ENCODE results near the gene MAML3.

MAML3 gene

GRCh38 chr4:139834981-139835391 lies 319.0 kb downstream of the MAML3 start:
- H3K27me3 ChIP-seq (ENCODE audit: control insufficient read depth in 2 of 2, insufficient read depth in 2 of 2, low read length in 2 of 2), result no peaks in the 10 kb centered on the region
- no peaks in the 10 kb centered on the region for H3K36me3 ChIP-seq (ENCODE audit: control insufficient read depth in 2 of 2, insufficient read depth in 2 of 2, low read length in 2 of 2)
- H3K4me3 ChIP-seq (ENCODE audit: low read length in 2 of 2), result no peak overlapping the region
- H3K9ac ChIP-seq (ENCODE audit: low read depth in 1 of 2, low read length in 2 of 2), result no peak overlapping the region
- no peak overlapping the region for H3K27ac ChIP-seq (ENCODE audit: low read depth in 2 of 2, low read length in 2 of 2)
- H3K9me3 ChIP-seq (ENCODE audit: control insufficient read depth in 2 of 2, low read length in 2 of 2), result no peaks in the 10 kb centered on the region
- H3K4me1 ChIP-seq (ENCODE audit: control insufficient read depth in 2 of 2, insufficient read depth in 2 of 2, low read length in 2 of 2), result peaks cover 0 to 2% of the 10 kb centered on the region in 2 donors

- Histone ChIP-seq H3K4me1 (ENCODE audit: control insufficient read depth in 2 of 2, insufficient read depth in 2 of 2, low read length in 2 of 2) (peaks cover 0 to 2% of the 10 kb centered on the region in 2 donors), H3K9me3 (ENCODE audit: control insufficient read depth in 2 of 2, low read length in 2 of 2) (no peaks in the 10 kb centered on the region), H3K36me3 (ENCODE audit: control insufficient read depth in 2 of 2, insufficient read depth in 2 of 2, low read length in 2 of 2) (no peaks in the 10 kb centered on the region), H3K27ac (ENCODE audit: low read depth in 2 of 2, low read length in 2 of 2) (no peak overlapping the region), H3K27me3 (ENCODE audit: control insufficient read depth in 2 of 2, insufficient read depth in 2 of 2, low read length in 2 of 2) (no peaks in the 10 kb centered on the region), H3K9ac (ENCODE audit: low read depth in 1 of 2, low read length in 2 of 2) (no peak overlapping the region), H3K4me3 (ENCODE audit: low read length in 2 of 2) (no peak overlapping the region)
These were observed 319.7 kb downstream of the MAML3 start for GRCh38 chr4:139834226-139834662.

- Histone ChIP-seq H3K36me3 (ENCODE audit: control insufficient read depth in 2 of 2, insufficient read depth in 2 of 2, low read length in 2 of 2) (no peaks in the 10 kb centered on the region), H3K27ac (ENCODE audit: low read depth in 2 of 2, low read length in 2 of 2) (no peak overlapping the region), H3K27me3 (ENCODE audit: control insufficient read depth in 2 of 2, insufficient read depth in 2 of 2, low read length in 2 of 2) (no peaks in the 10 kb centered on the region), H3K4me3 (ENCODE audit: low read length in 2 of 2) (no peak overlapping the region), H3K9me3 (ENCODE audit: control insufficient read depth in 2 of 2, low read length in 2 of 2) (no peaks in the 10 kb centered on the region), H3K9ac (ENCODE audit: low read depth in 1 of 2, low read length in 2 of 2) (no peak overlapping the region), H3K4me1 (ENCODE audit: control insufficient read depth in 2 of 2, insufficient read depth in 2 of 2, low read length in 2 of 2) (peaks cover 0 to 2% of the 10 kb centered on the region in 2 donors)
These were observed 320.7 kb downstream of the MAML3 start for GRCh38 chr4:139833151-139833910.

- Histone ChIP-seq H3K4me3 (ENCODE audit: low read length in 2 of 2) (no peak overlapping the region), H3K27ac (ENCODE audit: low read depth in 2 of 2, low read length in 2 of 2) (no peak overlapping the region), H3K36me3 (ENCODE audit: control insufficient read depth in 2 of 2, insufficient read depth in 2 of 2, low read length in 2 of 2) (no peaks in the 10 kb centered on the region), H3K9me3 (ENCODE audit: control insufficient read depth in 2 of 2, low read length in 2 of 2) (no peaks in the 10 kb centered on the region), H3K4me1 (ENCODE audit: control insufficient read depth in 2 of 2, insufficient read depth in 2 of 2, low read length in 2 of 2) (peaks cover 0 to 2% of the 10 kb centered on the region in 2 donors), H3K9ac (ENCODE audit: low read depth in 1 of 2, low read length in 2 of 2) (no peak overlapping the region), H3K27me3 (ENCODE audit: control insufficient read depth in 2 of 2, insufficient read depth in 2 of 2, low read length in 2 of 2) (no peaks in the 10 kb centered on the region)
These were observed 324.9 kb downstream of the MAML3 start for GRCh38 chr4:139828966-139829664.

GRCh38 chr4:139826426-139826825 lies 327.6 kb downstream of the MAML3 start:
- Histone ChIP-seq H3K9ac (ENCODE audit: low read depth in 1 of 2, low read length in 2 of 2) (no peak overlapping the region), H3K4me1 (ENCODE audit: control insufficient read depth in 2 of 2, insufficient read depth in 2 of 2, low read length in 2 of 2) (peaks cover 0 to 2% of the 10 kb centered on the region in 2 donors), H3K9me3 (ENCODE audit: control insufficient read depth in 2 of 2, low read length in 2 of 2) (no peaks in the 10 kb centered on the region), H3K27me3 (ENCODE audit: control insufficient read depth in 2 of 2, insufficient read depth in 2 of 2, low read length in 2 of 2) (no peaks in the 10 kb centered on the region), H3K4me3 (ENCODE audit: low read length in 2 of 2) (no peak overlapping the region), H3K27ac (ENCODE audit: low read depth in 2 of 2, low read length in 2 of 2) (no peak overlapping the region), H3K36me3 (ENCODE audit: control insufficient read depth in 2 of 2, insufficient read depth in 2 of 2, low read length in 2 of 2) (no peaks in the 10 kb centered on the region)

- H3K9me3 ChIP-seq (ENCODE audit: control insufficient read depth in 2 of 2, low read length in 2 of 2), result no peaks in the 10 kb centered on the region
- H3K27ac ChIP-seq (ENCODE audit: low read depth in 2 of 2, low read length in 2 of 2), result no peak overlapping the region
- no peak overlapping the region for H3K4me3 ChIP-seq (ENCODE audit: low read length in 2 of 2)
- no peaks in the 10 kb centered on the region for H3K27me3 ChIP-seq (ENCODE audit: control insufficient read depth in 2 of 2, insufficient read depth in 2 of 2, low read length in 2 of 2)
- H3K9ac ChIP-seq (ENCODE audit: low read depth in 1 of 2, low read length in 2 of 2), result no peak overlapping the region
- no peaks in the 10 kb centered on the region for H3K4me1 ChIP-seq (ENCODE audit: control insufficient read depth in 2 of 2, insufficient read depth in 2 of 2, low read length in 2 of 2)
- H3K36me3 ChIP-seq (ENCODE audit: control insufficient read depth in 2 of 2, insufficient read depth in 2 of 2, low read length in 2 of 2), result no peaks in the 10 kb centered on the region
These were observed 328.4 kb downstream of the MAML3 start for GRCh38 chr4:139825523-139826014.

GRCh38 chr4:139824882-139825522 lies 329.0 kb downstream of the MAML3 start:
- Histone ChIP-seq H3K4me3 (ENCODE audit: low read length in 2 of 2) (no peak overlapping the region), H3K36me3 (ENCODE audit: control insufficient read depth in 2 of 2, insufficient read depth in 2 of 2, low read length in 2 of 2) (no peaks in the 10 kb centered on the region), H3K27ac (ENCODE audit: low read depth in 2 of 2, low read length in 2 of 2) (no peak overlapping the region), H3K27me3 (ENCODE audit: control insufficient read depth in 2 of 2, insufficient read depth in 2 of 2, low read length in 2 of 2) (no peaks in the 10 kb centered on the region), H3K9me3 (ENCODE audit: control insufficient read depth in 2 of 2, low read length in 2 of 2) (no peaks in the 10 kb centered on the region), H3K9ac (ENCODE audit: low read depth in 1 of 2, low read length in 2 of 2) (no peak overlapping the region), H3K4me1 (ENCODE audit: control insufficient read depth in 2 of 2, insufficient read depth in 2 of 2, low read length in 2 of 2) (no peaks in the 10 kb centered on the region)

- Histone ChIP-seq H3K36me3 (ENCODE audit: control insufficient read depth in 2 of 2, insufficient read depth in 2 of 2, low read length in 2 of 2) (no peaks in the 10 kb centered on the region), H3K4me3 (ENCODE audit: low read length in 2 of 2) (no peak overlapping the region), H3K9ac (ENCODE audit: low read depth in 1 of 2, low read length in 2 of 2) (no peak overlapping the region), H3K27me3 (ENCODE audit: control insufficient read depth in 2 of 2, insufficient read depth in 2 of 2, low read length in 2 of 2) (no peaks in the 10 kb centered on the region), H3K4me1 (ENCODE audit: control insufficient read depth in 2 of 2, insufficient read depth in 2 of 2, low read length in 2 of 2) (no peaks in the 10 kb centered on the region), H3K9me3 (ENCODE audit: control insufficient read depth in 2 of 2, low read length in 2 of 2) (no peaks in the 10 kb centered on the region), H3K27ac (ENCODE audit: low read depth in 2 of 2, low read length in 2 of 2) (no peak overlapping the region)
These were observed 330.2 kb downstream of the MAML3 start for GRCh38 chr4:139823746-139824145.

GRCh38 chr4:139823345-139823744 lies 330.6 kb downstream of the MAML3 start:
- no peaks in the 10 kb centered on the region for H3K36me3 ChIP-seq (ENCODE audit: control insufficient read depth in 2 of 2, insufficient read depth in 2 of 2, low read length in 2 of 2)
- H3K9ac ChIP-seq (ENCODE audit: low read depth in 1 of 2, low read length in 2 of 2), result no peak overlapping the region
- H3K4me3 ChIP-seq (ENCODE audit: low read length in 2 of 2), result no peak overlapping the region
- H3K27me3 ChIP-seq (ENCODE audit: control insufficient read depth in 2 of 2, insufficient read depth in 2 of 2, low read length in 2 of 2), result no peaks in the 10 kb centered on the region
- no peak overlapping the region for H3K27ac ChIP-seq (ENCODE audit: low read depth in 2 of 2, low read length in 2 of 2)
- no peaks in the 10 kb centered on the region for H3K4me1 ChIP-seq (ENCODE audit: control insufficient read depth in 2 of 2, insufficient read depth in 2 of 2, low read length in 2 of 2)
- H3K9me3 ChIP-seq (ENCODE audit: control insufficient read depth in 2 of 2, low read length in 2 of 2), result no peaks in the 10 kb centered on the region

GRCh38 chr4:139822391-139822790 lies 331.6 kb downstream of the MAML3 start:
- Histone ChIP-seq H3K27ac (ENCODE audit: low read depth in 2 of 2, low read length in 2 of 2) (no peak overlapping the region), H3K9me3 (ENCODE audit: control insufficient read depth in 2 of 2, low read length in 2 of 2) (no peaks in the 10 kb centered on the region), H3K4me3 (ENCODE audit: low read length in 2 of 2) (no peak overlapping the region), H3K4me1 (ENCODE audit: control insufficient read depth in 2 of 2, insufficient read depth in 2 of 2, low read length in 2 of 2) (no peaks in the 10 kb centered on the region), H3K36me3 (ENCODE audit: control insufficient read depth in 2 of 2, insufficient read depth in 2 of 2, low read length in 2 of 2) (no peaks in the 10 kb centered on the region), H3K27me3 (ENCODE audit: control insufficient read depth in 2 of 2, insufficient read depth in 2 of 2, low read length in 2 of 2) (no peaks in the 10 kb centered on the region), H3K9ac (ENCODE audit: low read depth in 1 of 2, low read length in 2 of 2) (no peak overlapping the region)
